H1 (cell line): ENCODE results near the gene ASS1. TPM values are rescaled to one million over a fixed set of nuclear protein-coding genes. Genes with fewer than 3 reads are reported as not detected.
A peak's percentile ranks its signal among the peaks of the same experiment; 100 is the strongest.

Experiments
- BACH1 ChIP-seq: IDR thresholded peaks from 2 replicates; pipeline ENCODE4 v1.6.1; 2012; ENCODE audit warnings: low read length, improper control_type of control experiment
- CEBPB ChIP-seq: IDR thresholded peaks from 2 replicates; pipeline ENCODE4 v1.6.1; 2012; ENCODE audit warnings: low read depth, low read length
- RAD21 ChIP-seq, 2 experiments: IDR thresholded peaks in 1 of 2; conservative IDR thresholded peaks in 1 of 2; 2 replicates each; pipeline ENCODE4 v1.6.1; 2011; ENCODE audit warnings: low read depth in 2 of 2, low read length in 2 of 2, improper control_type of control experiment in 1 of 2, inconsistent platforms in 1 of 2, mild to moderate bottlenecking in 1 of 2, moderate library complexity in 1 of 2
- polyA plus RNA-seq, 7 experiments: library from polyadenylated mRNA; depleted of rRNA in 3 of 7; stranded (reverse) in 5 of 7; unstranded in 2 of 7; fragments of >200 nt in 5 of 7; fragments of 200-250 nt in 2 of 7; gene quantifications; 1 replicate in 5 of 7; 2 replicates in 1 of 7; 4 replicates in 1 of 7; pipeline versions ENCODE4 v1.2.1 to v1.2.3, GENCODE V29; 2011 to 2013; ENCODE audit warnings: missing spikeins in 2 of 7, mixed read lengths in 2 of 7
- total RNA-seq: library from RNA; stranded (reverse); fragmentation: NEBNext Ultra II Directional; extraction: Animal tissue kit (Norgen Biotek cat#: 25700); gene quantifications from 2 replicates; pipeline ENCODE4 v1.2.1, GENCODE V29; 2021

Gene ASS1
- total and polyA plus RNA-seq, 2 of the 8 experiments (the other 6 are each of a cell fraction or from before 2014, with no cell fraction given), result 108 to 296 TPM

DNA sequence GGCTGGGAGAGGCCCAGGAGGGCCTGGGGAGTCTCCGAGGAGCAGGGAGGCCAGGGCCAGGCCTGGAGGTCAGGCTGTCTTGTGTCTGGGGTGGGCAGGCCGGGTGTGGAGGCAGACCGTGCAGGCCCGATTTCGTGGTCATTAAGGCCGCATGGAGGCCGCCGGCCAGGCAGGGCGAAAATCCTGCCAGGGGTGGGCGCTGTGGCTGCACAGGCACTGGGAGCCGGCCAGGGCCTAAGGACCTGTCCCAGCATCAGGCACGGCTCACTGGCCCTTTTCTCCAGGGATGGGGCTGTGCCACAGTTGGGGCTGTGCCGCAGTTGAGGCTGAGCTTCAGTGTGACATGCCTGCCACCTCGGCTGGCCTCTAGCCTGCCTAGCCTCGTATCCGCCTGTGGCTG is 35.9 kb downstream of the ASS1 start (continued):
- TF ChIP-seq RAD21 (IDR thresholded peaks at IDR 0.05 in 1 of 2, conservative IDR thresholded peaks at IDR 0.05 in 1 of 2; ENCODE audit: low read depth in 2 of 2, low read length in 2 of 2) (peak; percentile 81 to 85), BACH1 (no peak), CEBPB (no peak)
